ENCODE measurements around the gene KRTAP12-2.
"Not testable (repeated sequence)": the region's sequence is repeated elsewhere in the genome, so short reads cannot be mapped to it uniquely, and the experiment has no call there.

- TF ChIP-seq CTCF (IDR thresholded peaks at IDR 0.05; ENCODE audit: low read depth, low read length, missing input control); ATF3 (IDR thresholded peaks at IDR 0.05); EGR1 (IDR thresholded peaks at IDR 0.05; ENCODE audit: low read depth in 2 of 2); RXRA (IDR thresholded peaks at IDR 0.05); MAX (IDR thresholded peaks at IDR 0.05); REST (IDR thresholded peaks at IDR 0.05); SP1 (IDR thresholded peaks at IDR 0.05); ZBTB33 (IDR thresholded peaks at IDR 0.05); YY1 (IDR thresholded peaks at IDR 0.05); TAF1 (conservative IDR thresholded peaks at IDR 0.05): not testable (repeated sequence)
These were observed 5.2 kb downstream of the KRTAP12-2 start for GRCh38 chr21:44661567-44661966.

Data from liver (tissue), 3 donors.